ENCODE results near the gene CPEB3. TPM values are rescaled to one million over a fixed set of nuclear protein-coding genes. Genes with fewer than 3 reads are reported as not detected.
"Not testable (repeated sequence)": the region's sequence is repeated elsewhere in the genome, so short reads cannot be mapped to it uniquely, and the experiment has no call there.

The CPEB3 gene
- total and polyA plus RNA-seq, 5 experiments from 2014 or later: 0.92 to 2.9 (median 1.4) TPM

GRCh38 chr10:92238054-92238585 lies 52.8 kb downstream of the CPEB3 start:
- Mint-ChIP-seq H3K36me3 (peaks cover 0 to 8% (median 1%) of the 10 kb centered on the region in 3 donors), H3K9me3 (no peaks in the 10 kb centered on the region), H3K4me3 (peak overlapping the region in 7 of 10 donors; percentile 16 to 87 (median 79)), H3K4me1 (peaks cover 17 to 46% (median 29%) of the 10 kb centered on the region in 4 donors), H3K27ac (no peak overlapping the region), H3K27me3 (no peaks in the 10 kb centered on the region)
- no peak for DNase-seq
- ATAC-seq: no peak
- POLR2A ChIA-PET: no interaction called here

- Mint-ChIP-seq H3K27ac (no peak overlapping the region), H3K4me1 (peaks cover 0 to 6% (median 1%) of the 10 kb centered on the region in 4 donors), H3K27me3 (no peaks in the 10 kb centered on the region), H3K4me3 (no peak overlapping the region), H3K36me3 (peaks cover 0 to 13% (median 8%) of the 10 kb centered on the region in 3 donors), H3K9me3 (no peaks in the 10 kb centered on the region)
- POLR2A ChIA-PET: no interaction called here
- DNase-seq (no peak), ATAC-seq (no peak)
These were observed 59.7 kb downstream of the CPEB3 start for GRCh38 chr10:92231196-92231595.

- no peak overlapping the region for H3K4me3 Mint-ChIP-seq
- ATAC-seq (no peak), DNase-seq (no peak)
- H3K4me1 Mint-ChIP-seq: no peaks in the 10 kb centered on the region
- no peak overlapping the region for H3K27ac Mint-ChIP-seq
- peaks cover 0 to 2% (median 0%) of the 10 kb centered on the region in 9 donors for H3K9me3 Mint-ChIP-seq
- POLR2A ChIA-PET: interaction anchor here (0.7 kb wide), 1 partner anchor 20 kb away, joined by 4 read pairs; no protein-coding TSS in a partner anchor
- peaks cover 0 to 12% (median 5%) of the 10 kb centered on the region in 3 donors for H3K36me3 Mint-ChIP-seq
- H3K27me3 Mint-ChIP-seq: no peaks in the 10 kb centered on the region
These were observed 68.1 kb downstream of the CPEB3 start for GRCh38 chr10:92222603-92223262.

- Mint-ChIP-seq H3K4me1 (no peaks in the 10 kb centered on the region), H3K9me3 (no peaks in the 10 kb centered on the region), H3K27me3 (no peaks in the 10 kb centered on the region), H3K27ac (no peak overlapping the region), H3K4me3 (no peak overlapping the region), H3K36me3 (peaks cover 0 to 8% (median 0%) of the 10 kb centered on the region in 3 donors)
- no peak for ATAC-seq
- DNase-seq: no peak
- POLR2A ChIA-PET: no interaction called here
These were observed 71.3 kb downstream of the CPEB3 start for GRCh38 chr10:92219559-92219958.

GRCh38 chr10:92218569-92218968 lies 72.3 kb downstream of the CPEB3 start:
- H3K9me3 Mint-ChIP-seq: no peaks in the 10 kb centered on the region
- H3K36me3 Mint-ChIP-seq: peaks cover 0 to 3% (median 0%) of the 10 kb centered on the region in 3 donors
- no peak overlapping the region for H3K4me3 Mint-ChIP-seq

GRCh38 chr10:92216608-92217007 lies 74.3 kb downstream of the CPEB3 start:
- H3K4me1 Mint-ChIP-seq, H3K4me3 Mint-ChIP-seq, H3K27me3 Mint-ChIP-seq, H3K36me3 Mint-ChIP-seq, H3K27ac Mint-ChIP-seq, DNase-seq, ATAC-seq, H3K9me3 Mint-ChIP-seq: not testable (repeated sequence)
- POLR2A ChIA-PET: interaction anchor here (0.6 kb wide), 1 partner anchor 77 kb away, joined by 5 read pairs; no protein-coding TSS in a partner anchor

More at GRCh38 chr10:92218569-92218968, 72.3 kb downstream of the CPEB3 start:
- Mint-ChIP-seq H3K27me3 (no peaks in the 10 kb centered on the region), H3K4me1 (peaks cover 0 to 1% (median 0%) of the 10 kb centered on the region in 4 donors), H3K27ac (no peak overlapping the region)
- POLR2A ChIA-PET: no interaction called here
- ATAC-seq (no peak), DNase-seq (no peak)

GRCh38 chr10:92215222-92215621 lies 75.7 kb downstream of the CPEB3 start:
- ATAC-seq, H3K27me3 Mint-ChIP-seq, H3K9me3 Mint-ChIP-seq, DNase-seq, POLR2A ChIA-PET, H3K4me1 Mint-ChIP-seq, H3K36me3 Mint-ChIP-seq, H3K4me3 Mint-ChIP-seq, H3K27ac Mint-ChIP-seq: not testable (repeated sequence)

- H3K4me3 Mint-ChIP-seq: no peak overlapping the region
- peaks cover 0 to 7% (median 2%) of the 10 kb centered on the region in 4 donors for H3K4me1 Mint-ChIP-seq
- no peaks in the 10 kb centered on the region for H3K36me3 Mint-ChIP-seq
- ATAC-seq (no peak), DNase-seq (no peak)
- POLR2A ChIA-PET: no interaction called here
- peak overlapping the region in 2 of 10 donors; percentile 22 to 47 for H3K27ac Mint-ChIP-seq
- no peaks in the 10 kb centered on the region for H3K9me3 Mint-ChIP-seq
- no peaks in the 10 kb centered on the region for H3K27me3 Mint-ChIP-seq
These were observed 77.8 kb downstream of the CPEB3 start for GRCh38 chr10:92213049-92213448.

GRCh38 chr10:92208736-92209135 lies 82.1 kb downstream of the CPEB3 start:
- Mint-ChIP-seq H3K4me3 (no peak overlapping the region), H3K27me3 (no peaks in the 10 kb centered on the region), H3K4me1 (peaks cover 0 to 7% (median 2%) of the 10 kb centered on the region in 4 donors), H3K9me3 (no peaks in the 10 kb centered on the region), H3K27ac (peak overlapping the region in 1 of 10 donors; percentile 34), H3K36me3 (peaks cover 0 to 6% (median 3%) of the 10 kb centered on the region in 3 donors)
- POLR2A ChIA-PET: no interaction called here
- ATAC-seq: no peak
- no peak for DNase-seq

- Mint-ChIP-seq H3K36me3 (peaks cover 0 to 6% (median 3%) of the 10 kb centered on the region in 3 donors), H3K4me3 (no peak overlapping the region), H3K4me1 (peaks cover 0 to 7% (median 2%) of the 10 kb centered on the region in 4 donors), H3K9me3 (no peaks in the 10 kb centered on the region), H3K27ac (no peak overlapping the region), H3K27me3 (no peaks in the 10 kb centered on the region)
- ATAC-seq (no peak), DNase-seq (no peak)
- POLR2A ChIA-PET: no interaction called here
These were observed 82.6 kb downstream of the CPEB3 start for GRCh38 chr10:92208157-92208720.

- ATAC-seq (no peak), DNase-seq (no peak)
- no peak overlapping the region for H3K4me3 Mint-ChIP-seq
- peaks cover 0 to 6% (median 3%) of the 10 kb centered on the region in 3 donors for H3K36me3 Mint-ChIP-seq
- H3K27ac Mint-ChIP-seq: no peak overlapping the region
- H3K27me3 Mint-ChIP-seq: no peaks in the 10 kb centered on the region
- POLR2A ChIA-PET: no interaction called here
- no peaks in the 10 kb centered on the region for H3K9me3 Mint-ChIP-seq
- peaks cover 0 to 5% (median 2%) of the 10 kb centered on the region in 4 donors for H3K4me1 Mint-ChIP-seq
These were observed 83.8 kb downstream of the CPEB3 start for GRCh38 chr10:92207061-92207460.

- POLR2A ChIA-PET: interaction anchor here (0.7 kb wide), 1 partner anchor 150 kb away, joined by 3 read pairs; no protein-coding TSS in a partner anchor
- Mint-ChIP-seq H3K4me3 (no peak overlapping the region), H3K27ac (no peak overlapping the region), H3K4me1 (no peaks in the 10 kb centered on the region), H3K36me3 (peaks cover 0 to 6% (median 3%) of the 10 kb centered on the region in 3 donors), H3K27me3 (no peaks in the 10 kb centered on the region), H3K9me3 (no peaks in the 10 kb centered on the region)
- ATAC-seq (no peak), DNase-seq (no peak)
These were observed 86.8 kb downstream of the CPEB3 start for GRCh38 chr10:92203919-92204623.

- H3K9me3 Mint-ChIP-seq: no peaks in the 10 kb centered on the region
- H3K4me1 Mint-ChIP-seq: peaks cover 0 to 2% (median 0%) of the 10 kb centered on the region in 4 donors
- POLR2A ChIA-PET: no interaction called here
- no peaks in the 10 kb centered on the region for H3K27me3 Mint-ChIP-seq
- DNase-seq: no peak
- H3K27ac Mint-ChIP-seq: no peak overlapping the region
- H3K36me3 Mint-ChIP-seq: peaks cover 0 to 3% (median 3%) of the 10 kb centered on the region in 3 donors
- no peak for ATAC-seq
- no peak overlapping the region for H3K4me3 Mint-ChIP-seq
These were observed 88.3 kb downstream of the CPEB3 start for GRCh38 chr10:92202536-92202935.

Measured in naive thymus-derived CD8-positive, alpha-beta T cell (primary cell).